Stimulated activated CD4-positive, alpha-beta T cell treated with anti-CD3 and anti-CD28 coated beads, Interleukin-12 subunit alpha, Interleukin-12 subunit beta, amount 100 ng/mL, for 24 hours (primary cell): ENCODE measurements around the gene SLC12A3.

Experiments used
- DNase-seq, 2 experiments: peaks; one replicate each; pipeline ENCODE4 v3.0.0-alpha.2; 2020; ENCODE audit warnings: low read depth in 2 of 2

Gene SLC12A3, protein sequence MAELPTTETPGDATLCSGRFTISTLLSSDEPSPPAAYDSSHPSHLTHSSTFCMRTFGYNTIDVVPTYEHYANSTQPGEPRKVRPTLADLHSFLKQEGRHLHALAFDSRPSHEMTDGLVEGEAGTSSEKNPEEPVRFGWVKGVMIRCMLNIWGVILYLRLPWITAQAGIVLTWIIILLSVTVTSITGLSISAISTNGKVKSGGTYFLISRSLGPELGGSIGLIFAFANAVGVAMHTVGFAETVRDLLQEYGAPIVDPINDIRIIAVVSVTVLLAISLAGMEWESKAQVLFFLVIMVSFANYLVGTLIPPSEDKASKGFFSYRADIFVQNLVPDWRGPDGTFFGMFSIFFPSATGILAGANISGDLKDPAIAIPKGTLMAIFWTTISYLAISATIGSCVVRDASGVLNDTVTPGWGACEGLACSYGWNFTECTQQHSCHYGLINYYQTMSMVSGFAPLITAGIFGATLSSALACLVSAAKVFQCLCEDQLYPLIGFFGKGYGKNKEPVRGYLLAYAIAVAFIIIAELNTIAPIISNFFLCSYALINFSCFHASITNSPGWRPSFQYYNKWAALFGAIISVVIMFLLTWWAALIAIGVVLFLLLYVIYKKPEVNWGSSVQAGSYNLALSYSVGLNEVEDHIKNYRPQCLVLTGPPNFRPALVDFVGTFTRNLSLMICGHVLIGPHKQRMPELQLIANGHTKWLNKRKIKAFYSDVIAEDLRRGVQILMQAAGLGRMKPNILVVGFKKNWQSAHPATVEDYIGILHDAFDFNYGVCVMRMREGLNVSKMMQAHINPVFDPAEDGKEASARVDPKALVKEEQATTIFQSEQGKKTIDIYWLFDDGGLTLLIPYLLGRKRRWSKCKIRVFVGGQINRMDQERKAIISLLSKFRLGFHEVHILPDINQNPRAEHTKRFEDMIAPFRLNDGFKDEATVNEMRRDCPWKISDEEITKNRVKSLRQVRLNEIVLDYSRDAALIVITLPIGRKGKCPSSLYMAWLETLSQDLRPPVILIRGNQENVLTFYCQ

DNA sequence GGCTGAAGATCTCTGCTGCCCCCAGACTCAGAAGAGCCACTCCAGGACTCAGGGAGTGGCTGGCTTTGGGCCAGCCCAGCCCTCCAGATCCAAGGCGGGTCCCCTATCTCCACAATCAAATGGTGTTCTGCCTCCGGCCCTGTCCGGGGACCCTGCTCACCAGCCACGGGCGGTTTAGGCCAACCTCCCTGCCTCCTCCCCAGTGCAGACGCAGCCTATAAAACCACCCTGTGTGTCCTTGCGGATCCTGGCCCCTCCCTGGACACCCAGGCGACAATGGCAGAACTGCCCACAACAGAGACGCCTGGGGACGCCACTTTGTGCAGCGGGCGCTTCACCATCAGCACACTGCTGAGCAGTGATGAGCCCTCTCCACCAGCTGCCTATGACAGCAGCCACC lies at the start of gene SLC12A3:
Gene SLC12A3, plus strand, starts transcription at position 248 of the 400 bp plus-strand sequence. Its CDS starts 29 bp downstream, at position 277.
- no peak for DNase-seq

DNA sequence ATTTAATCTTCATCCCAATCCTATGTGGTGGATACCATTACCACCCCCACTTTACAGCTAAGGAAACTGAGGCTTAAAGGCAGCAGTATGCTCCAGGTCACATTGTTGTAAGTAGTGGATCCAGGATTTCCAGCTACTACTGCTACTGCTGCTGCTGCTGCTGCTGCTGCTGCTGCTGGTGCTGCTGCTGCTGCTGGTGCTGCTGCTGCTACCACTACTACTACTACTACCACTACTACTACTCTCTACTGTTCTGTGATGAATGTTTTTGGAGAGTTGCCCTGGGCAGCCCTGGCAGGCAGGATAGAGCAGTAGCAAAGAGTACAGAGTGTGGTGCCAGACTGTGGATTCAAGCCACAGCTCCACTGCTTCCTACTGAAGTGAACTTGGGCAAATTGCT lies 49.3 kb upstream of the SLC12A3 start:
- DNase-seq: no peak

DNA sequence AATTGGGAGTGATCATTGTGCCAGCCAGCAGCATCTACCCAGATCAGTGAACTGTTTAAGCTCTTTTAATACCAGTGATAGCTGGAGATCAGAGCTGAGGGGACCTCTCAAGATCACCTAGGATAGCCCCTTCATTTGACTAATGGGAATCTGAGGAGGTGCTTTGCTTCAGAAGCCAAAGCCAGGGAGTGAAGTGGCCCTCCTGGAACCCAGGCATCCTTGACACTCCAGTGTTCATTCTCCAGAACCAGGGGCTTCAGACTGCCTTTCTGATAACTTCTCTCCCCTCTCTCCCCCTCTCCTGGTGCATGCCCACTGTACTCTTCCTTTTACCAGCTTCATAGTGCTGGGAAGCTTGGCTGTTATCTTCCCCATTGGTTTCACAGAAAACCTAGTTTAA lies 48.0 kb upstream of the SLC12A3 start:
- no peak for DNase-seq

DNA sequence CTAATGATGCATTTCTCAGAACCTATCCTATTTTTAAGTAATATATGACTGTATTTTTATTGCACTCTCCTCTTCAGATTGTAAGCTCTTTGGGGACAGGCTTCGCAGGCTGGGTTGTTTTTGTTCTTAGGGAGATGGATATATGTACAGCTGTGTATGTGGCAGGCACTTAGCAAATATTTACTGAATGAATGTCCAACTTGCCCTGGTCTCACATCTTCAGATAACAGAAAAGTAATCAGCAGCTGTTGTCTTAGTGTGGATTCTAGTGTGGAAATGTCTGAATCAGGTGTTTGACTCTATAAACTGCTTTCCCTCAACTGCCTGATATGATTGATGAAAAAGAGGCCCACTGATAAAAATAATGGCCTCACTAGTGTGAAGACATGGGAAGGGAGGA lies 47.1 kb upstream of the SLC12A3 start:
- no peak for DNase-seq

DNA sequence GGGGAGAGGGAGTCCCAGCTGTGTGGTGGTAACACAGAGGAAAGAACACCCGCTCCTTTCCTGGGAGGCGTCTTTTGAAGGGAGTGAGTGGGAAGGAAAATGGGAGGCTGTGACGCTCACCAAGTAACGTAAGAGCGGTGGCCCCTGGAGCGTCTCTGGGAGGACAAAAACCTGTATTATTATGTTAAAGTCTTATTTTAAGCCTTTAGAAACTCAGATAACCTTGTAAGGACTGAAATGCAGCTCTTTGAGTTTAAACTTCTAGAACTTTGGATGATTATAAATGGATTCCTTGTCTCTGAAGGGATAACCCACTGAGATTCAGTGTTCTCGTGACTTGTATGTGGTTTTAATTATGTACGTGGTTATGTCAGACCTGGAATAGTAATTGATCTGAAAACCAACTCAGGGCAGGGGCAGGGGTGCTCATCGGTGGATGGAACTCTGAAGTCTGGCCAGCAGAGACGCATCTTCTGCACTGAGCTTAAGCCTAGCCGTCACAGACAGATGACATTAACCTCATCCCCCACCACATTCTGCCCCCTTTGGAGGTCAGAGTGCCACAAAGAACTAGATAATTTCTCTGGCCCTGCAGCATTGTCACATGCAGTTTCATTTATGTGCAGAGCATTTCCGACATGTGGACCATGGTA lies 41.8 kb upstream of the SLC12A3 start:
- DNase-seq: no peak

DNA sequence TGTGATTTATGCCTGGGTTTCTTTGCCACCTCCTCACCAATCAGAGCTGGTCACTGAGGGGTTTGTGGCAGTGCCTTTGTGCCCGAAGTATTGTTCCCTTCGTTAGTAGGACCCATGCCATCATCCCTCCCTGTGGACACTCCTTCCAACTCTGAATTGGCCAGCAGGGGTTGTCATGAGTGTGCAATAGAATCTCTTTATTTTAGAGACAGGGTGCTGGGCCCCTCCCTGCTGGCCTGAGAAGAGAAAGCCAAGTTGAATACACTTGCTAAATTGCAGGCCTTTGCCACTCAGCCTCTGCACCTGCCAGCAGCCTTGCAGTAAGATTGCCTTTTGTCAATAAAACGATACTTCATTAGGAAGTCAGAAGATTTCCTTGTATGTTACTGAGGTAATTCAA lies 40.7 kb upstream of the SLC12A3 start:
- no peak for DNase-seq

DNA sequence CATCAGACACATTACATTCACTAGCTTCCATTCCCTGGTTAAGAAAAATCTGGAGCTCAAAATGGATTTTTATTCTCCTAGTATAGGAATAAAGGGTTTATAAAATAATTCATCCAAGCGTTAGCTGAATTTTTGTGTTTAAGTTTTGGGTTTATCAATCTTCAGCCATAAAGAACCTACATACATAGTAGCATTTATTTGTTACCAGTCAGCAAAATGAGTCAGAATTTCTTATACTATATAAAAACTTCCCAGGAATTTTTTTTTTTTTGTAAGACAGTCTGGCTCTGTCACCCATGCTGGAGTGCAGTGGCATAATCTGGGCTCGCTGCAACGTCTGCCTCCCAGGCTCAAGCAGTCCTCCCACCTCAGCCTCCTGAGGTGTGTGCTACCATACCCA lies 40.2 kb upstream of the SLC12A3 start:
- no peak for DNase-seq

DNA sequence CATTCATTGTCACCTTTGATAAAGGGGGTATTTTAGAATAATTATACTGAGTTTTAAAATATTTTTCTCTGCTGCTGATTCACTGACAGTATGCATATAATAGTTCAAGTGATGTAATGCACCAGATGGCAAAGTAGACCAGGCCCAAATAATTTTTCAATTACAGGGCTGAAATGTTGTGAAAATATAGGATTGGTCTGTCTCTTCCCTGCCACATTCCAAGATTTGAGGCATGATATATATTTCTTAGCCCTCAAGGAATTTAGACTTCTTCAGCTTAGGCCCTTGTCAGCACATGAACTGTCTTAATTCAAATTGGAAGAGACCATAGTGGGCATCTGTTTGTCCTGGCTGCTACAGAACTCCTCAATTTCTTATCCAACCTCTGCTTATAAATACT lies 39.2 kb upstream of the SLC12A3 start:
- DNase-seq: no peak

DNA sequence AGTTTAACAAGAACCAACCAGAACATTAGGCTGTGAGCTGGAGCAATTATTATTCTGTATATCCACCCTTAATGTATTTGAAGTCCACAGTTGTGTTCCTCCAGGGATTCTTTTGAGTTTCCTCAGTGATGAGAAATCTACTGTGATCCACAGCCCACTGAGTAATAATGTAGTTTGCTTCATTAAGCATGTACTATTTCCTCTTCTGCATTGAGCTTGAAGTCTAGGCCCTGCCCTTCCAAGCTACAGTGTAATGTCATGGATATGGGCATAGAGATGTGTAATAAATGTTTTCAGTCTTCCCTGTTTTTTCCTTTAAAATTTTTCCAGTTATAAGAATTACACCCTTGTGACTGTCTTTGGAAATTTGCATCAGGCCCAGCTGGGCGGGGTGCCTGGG lies 36.4 kb upstream of the SLC12A3 start:
- DNase-seq: no peak

DNA sequence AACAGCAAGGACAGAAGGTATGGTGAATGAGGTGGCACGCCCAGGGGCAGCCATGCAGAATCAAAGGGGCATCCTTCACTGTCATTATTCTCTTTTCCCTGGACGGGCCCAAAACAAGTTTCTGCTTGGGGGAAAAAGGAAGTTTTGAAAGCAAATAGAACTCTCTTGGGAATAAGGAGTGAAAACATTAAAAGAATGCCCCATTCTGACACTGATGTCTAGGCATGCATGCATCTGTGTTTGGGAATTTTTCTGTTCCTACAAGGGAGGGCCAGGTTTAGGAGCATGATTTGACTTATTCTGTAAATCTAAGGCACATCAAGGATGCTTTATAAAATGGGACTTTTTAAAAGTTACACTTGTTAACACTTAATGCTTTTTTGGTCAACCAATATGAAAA lies 34.3 kb upstream of the SLC12A3 start:
- DNase-seq: no peak

DNA sequence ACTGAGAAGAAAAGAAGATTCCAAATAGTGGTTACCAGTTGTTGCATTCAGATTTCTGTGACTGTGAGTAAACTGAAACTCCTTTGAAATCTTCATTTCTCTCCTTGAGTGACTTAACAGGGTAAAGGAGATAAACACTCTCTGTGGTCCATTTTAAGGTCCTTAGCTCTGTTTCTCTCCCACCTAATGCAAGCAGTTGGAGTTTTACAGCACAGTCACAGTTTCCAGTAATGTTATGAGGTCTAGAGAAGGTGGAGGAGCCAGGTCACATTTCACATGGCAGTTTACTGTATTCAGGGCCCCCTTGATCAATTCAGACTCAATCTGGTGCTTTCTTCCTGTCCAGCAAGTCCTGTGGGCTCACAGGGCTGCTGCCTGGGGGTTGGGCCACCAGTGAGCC lies 32.2 kb upstream of the SLC12A3 start:
- DNase-seq: no peak

DNA sequence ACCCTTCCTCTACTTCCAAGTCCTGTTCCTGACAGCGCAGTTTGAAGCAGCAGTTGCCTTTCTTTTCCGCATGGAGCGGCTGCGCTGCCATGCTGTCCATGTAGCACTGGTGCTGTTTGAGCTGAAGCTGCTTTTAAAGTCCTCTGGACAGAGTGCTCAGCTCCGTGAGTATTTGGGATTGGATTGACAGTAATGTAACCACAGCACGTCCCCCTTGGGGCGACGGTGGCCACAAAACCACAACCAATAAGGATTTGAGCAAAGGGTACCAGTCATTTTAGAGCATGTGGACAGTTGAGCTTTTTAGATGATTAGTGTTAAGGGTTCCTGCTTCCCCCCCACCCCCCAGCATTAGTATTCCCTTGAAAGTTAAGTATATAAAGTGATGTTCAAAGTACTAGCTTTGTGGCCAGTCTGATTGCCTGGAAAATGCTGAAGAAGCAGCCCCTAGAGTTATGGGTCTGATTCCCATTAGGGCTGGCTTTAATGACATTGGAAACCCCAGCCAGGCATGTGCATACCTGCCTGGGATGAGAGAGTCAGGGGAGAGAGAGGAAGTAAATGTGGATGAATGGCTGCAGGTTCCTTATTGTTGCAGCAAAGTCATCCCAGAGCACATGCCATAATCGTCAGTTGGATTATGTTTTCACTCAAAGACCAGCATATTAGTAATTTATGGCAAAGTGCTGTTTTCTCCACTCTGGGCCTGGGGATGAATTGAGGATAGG lies 31.6 kb upstream of the SLC12A3 start:
- DNase-seq: no peak

DNA sequence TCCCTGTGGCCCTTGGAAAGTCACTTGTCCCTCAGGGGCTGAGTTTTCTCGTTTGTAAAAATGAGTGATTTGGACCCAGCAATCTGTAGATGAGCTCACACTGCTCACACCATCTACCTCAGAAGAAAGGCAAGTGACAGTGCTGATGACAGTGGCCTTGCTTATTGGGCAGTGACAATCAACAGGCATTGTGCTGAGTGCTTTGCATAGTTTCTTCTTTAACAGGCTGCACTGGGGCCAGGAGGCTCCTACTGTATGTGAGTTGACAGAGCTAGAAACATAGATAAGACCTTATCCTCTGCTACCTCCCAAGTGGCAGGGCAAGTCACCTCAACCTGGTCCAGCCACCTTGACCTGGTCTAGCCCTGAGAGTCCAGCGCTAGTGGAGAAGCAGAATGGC lies 29.7 kb upstream of the SLC12A3 start:
- no peak for DNase-seq

DNA sequence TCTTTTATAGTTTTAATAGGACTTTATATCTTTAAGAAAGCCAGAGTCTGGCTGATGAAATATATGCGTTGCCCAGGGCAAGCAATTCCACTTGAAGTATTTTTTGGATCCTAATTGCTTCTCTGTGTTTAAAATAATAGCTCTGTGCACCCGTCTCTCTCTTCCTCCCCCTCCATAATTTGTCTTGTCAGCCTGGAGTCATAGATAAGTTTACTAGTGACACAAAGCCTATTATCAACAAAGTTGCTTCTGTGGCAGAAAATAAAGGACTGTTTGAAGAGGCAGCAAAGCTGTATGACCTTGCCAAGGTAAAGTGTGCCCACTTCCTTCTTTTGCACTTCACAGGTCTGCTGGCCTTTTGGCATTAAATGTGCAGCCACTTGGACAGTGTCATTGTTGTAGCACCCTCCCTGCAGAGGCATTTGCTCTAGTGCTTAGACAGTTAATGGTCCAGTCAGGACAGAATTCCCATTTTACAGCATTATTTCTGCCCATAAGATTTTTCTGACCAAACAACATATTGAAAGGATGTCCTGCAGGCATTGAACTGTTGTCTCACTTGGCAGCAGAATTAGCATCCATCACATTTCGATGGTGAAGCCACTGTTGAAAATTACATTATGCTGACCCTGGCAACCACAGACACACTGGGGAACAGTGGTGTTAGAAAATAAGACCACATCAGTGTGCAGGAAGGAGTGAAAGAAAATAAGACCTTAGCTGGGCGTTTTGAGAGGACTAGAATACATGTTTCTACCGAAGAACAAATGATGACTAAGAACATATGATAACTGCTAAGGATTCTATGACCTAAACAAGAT lies 28.4 kb upstream of the SLC12A3 start:
- no peak for DNase-seq

DNA sequence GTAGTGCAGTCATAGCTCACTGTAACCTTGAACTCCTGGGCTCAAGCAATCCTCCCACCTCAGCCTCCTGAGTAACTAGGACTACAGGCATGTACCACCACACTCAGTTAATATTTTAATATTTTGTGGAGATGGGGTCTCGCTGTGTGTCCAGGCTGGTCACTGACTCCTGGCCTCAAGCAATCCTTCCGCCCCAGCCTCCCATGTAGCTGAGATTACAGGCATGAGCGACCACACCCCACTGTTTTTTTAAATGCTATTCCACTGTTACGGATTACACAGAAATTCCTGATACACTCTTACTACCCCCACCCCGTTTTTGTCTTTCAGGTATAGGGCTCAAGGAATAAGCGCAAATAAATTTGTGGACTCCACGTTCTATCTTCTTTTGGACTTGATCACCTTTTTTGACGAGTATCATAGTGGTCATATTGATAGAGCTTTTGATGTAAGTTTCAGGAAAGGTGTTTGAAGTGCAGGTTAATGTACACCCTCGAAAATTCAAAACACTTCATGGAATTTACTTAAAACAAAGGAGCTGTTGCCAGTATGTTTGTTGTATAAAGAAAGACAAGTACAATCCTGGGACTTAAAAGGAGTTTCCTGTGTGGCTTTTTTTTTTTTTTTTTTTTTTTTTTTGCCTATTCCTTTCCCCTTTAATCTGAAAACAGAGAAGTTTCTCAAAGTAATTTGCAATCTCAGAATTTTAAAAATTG lies 26.2 kb upstream of the SLC12A3 start:
- no peak for DNase-seq

DNA sequence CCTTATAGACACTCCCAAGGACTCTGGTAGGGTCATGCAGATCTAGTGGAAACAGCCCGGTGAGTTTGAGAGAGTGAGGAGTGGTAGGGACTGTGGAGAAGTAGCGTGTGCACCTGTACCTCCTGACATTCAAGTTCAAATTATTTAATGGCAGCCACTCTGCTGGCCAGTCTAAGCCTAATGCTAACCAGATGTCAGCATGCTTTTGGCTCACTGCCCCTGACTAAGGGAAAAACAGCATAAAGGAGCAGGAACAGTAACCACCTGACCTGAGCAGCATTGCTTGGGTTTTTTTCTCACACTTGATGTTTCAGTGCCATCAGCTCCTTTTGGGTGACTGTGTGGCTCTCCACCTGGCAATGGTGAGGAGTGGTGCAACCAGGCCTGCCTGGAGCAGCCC lies 23.8 kb upstream of the SLC12A3 start:
- no peak for DNase-seq

DNA sequence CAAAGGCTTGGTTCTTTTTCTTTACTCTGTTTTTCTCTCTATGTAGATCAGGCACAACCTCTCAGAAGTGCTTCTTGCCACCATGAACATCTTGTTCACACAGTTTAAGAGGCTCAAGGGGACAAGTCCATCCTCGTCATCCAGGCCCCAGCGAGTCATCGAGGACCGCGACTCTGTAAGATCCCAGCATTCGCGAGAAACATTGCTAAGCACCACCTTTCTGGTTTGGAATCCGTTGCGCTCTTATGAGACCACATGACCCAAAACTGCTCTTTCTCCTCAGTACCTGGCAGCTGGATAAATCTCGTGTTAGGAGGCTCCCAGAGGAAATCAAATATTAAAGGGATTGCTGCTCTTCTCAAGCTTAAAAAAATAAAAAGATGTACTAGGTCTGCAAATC lies 23.3 kb upstream of the SLC12A3 start:
- no peak for DNase-seq

DNA sequence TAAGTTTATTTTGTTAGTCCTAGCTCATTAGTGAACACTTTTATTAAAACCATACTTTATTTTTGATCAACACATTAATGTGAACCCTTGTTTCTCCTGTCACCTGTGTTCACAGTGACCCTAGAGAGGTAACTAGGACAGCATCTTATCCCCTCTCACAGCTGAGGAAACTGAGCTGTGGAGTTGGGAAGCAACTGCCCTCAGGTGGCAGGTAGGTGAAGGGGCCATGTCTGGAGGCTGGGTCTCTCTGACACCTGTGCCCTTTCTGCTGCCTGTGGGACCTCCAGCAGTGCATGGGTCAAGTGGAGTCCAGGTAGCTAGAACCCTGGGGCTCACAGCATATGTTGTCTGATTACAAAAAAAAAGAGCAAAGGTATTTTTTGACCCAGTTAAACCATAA lies 22.9 kb upstream of the SLC12A3 start:
- no peak for DNase-seq

DNA sequence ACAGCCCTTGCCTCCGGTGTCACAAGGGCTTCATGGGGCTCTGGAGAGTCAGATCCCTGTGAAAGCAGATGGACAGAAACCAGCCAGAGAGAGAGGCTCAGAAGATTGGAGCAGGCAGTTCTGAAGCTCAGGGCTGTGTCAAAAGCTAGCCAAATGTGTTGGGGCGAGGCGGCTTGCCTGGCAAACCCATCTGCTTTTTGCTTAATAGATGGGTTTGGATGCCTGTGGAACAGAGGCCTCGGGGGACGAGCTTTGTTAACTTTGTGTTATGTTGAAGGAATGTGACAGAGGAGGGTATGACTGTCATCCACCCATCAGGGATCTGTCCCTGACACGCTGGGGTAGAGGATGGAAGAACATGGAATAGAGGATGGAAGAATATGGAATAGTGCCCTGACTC lies 21.0 kb upstream of the SLC12A3 start:
- no peak for DNase-seq
